Endothelial cell (in vitro differentiated cells): ENCODE measurements around the gene NPDC1. TPM values are rescaled to one million over a fixed set of nuclear protein-coding genes. Genes with fewer than 3 reads are reported as not detected.
"Not testable (repeated sequence)": the region's sequence is repeated elsewhere in the genome, so short reads cannot be mapped to it uniquely, and the experiment has no call there.

ENCODE experiments used
- DNase-seq: peaks from one replicate; pipeline ENCODE4 v3.0.0; 2021; ENCODE audit warnings: low spot score
- H3K27ac Mint-ChIP-seq: one replicate; pipeline ENCODE4 v1.8.0; 2021; ENCODE audit warnings: mixed read lengths, inconsistent platforms; ENCODE audit not compliant: unreplicated experiment
- H3K27me3 Mint-ChIP-seq: one replicate; pipeline ENCODE4 v1.8.0; 2021; ENCODE audit warnings: mild to moderate bottlenecking, moderate library complexity, mixed read lengths, inconsistent platforms; ENCODE audit not compliant: unreplicated experiment
- H3K36me3 Mint-ChIP-seq: one replicate; pipeline ENCODE4 v1.8.0; 2021; ENCODE audit warnings: mild to moderate bottlenecking, low read depth, mixed read lengths, inconsistent platforms; ENCODE audit not compliant: unreplicated experiment
- H3K4me1 Mint-ChIP-seq: one replicate; pipeline ENCODE4 v1.8.0; 2021; ENCODE audit warnings: mild to moderate bottlenecking, mixed read lengths, inconsistent platforms; ENCODE audit not compliant: unreplicated experiment
- H3K4me3 Mint-ChIP-seq: one replicate; pipeline ENCODE4 v1.8.0; 2021; ENCODE audit warnings: mild to moderate bottlenecking, mixed read lengths, inconsistent platforms; ENCODE audit not compliant: unreplicated experiment
- H3K9me3 Mint-ChIP-seq: one replicate; pipeline ENCODE4 v1.8.0; 2021; ENCODE audit warnings: mixed read lengths, inconsistent platforms; ENCODE audit not compliant: unreplicated experiment
- total RNA-seq: library from RNA; stranded (reverse); fragmentation: NEBNext Ultra II Directional; extraction: Animal tissue kit (Norgen Biotek cat#: 25700); gene quantifications from one replicate; pipeline ENCODE4 v1.2.1, GENCODE V29; 2021; ENCODE audit not compliant: unreplicated experiment
- TF ChIP-seq, protein P1 (sequence below): fragments of 200-600 bp; sonication (generic); IDR thresholded peaks from one replicate; pipeline ENCODE4 v1.5.0; 2021; ENCODE audit warnings: antibody characterized with exemption; ENCODE audit not compliant: unreplicated experiment

The NPDC1 gene
- total RNA-seq, 1 donor from 2014 or later = 116 TPM

DNA sequence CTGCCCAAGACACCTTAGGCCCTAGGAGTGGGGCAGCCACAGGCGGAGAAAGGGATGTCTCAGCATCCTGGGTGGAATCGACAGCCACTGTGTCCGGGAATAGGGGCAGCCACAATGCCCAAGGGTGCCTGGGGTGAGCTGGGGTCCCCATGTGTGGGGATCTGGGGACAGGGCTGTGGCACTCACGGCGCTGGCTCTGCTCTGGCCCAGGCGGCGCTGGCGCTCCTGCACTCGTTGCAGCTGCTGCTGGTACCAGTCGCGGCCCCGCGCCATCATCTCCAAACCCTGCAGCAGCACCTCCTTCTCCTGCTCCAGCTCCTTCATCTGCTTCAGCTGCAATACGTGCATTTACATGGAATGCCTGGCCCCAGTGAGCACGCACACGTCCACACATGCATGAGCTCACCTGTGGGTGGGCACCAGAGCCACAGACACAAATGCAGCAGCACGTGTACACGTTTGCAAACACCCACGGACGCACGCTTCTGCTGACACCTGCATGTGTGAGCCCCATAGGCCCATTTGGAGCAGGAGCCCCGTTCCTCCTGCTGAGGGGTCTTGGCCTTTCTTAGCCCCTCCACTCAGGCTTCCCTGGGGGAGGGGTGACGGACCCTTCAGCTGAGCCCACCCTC, 19.5 kb upstream of the NPDC1 start:
- H3K36me3 Mint-ChIP-seq = no peaks in the 10 kb centered on the region
- no peak for DNase-seq
- peaks cover 6% of the 10 kb centered on the region for H3K27me3 Mint-ChIP-seq
- H3K4me1 Mint-ChIP-seq = no peaks in the 10 kb centered on the region
- TF ChIP-seq, protein P1, sequence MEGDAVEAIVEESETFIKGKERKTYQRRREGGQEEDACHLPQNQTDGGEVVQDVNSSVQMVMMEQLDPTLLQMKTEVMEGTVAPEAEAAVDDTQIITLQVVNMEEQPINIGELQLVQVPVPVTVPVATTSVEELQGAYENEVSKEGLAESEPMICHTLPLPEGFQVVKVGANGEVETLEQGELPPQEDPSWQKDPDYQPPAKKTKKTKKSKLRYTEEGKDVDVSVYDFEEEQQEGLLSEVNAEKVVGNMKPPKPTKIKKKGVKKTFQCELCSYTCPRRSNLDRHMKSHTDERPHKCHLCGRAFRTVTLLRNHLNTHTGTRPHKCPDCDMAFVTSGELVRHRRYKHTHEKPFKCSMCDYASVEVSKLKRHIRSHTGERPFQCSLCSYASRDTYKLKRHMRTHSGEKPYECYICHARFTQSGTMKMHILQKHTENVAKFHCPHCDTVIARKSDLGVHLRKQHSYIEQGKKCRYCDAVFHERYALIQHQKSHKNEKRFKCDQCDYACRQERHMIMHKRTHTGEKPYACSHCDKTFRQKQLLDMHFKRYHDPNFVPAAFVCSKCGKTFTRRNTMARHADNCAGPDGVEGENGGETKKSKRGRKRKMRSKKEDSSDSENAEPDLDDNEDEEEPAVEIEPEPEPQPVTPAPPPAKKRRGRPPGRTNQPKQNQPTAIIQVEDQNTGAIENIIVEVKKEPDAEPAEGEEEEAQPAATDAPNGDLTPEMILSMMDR = no peak
- H3K27ac Mint-ChIP-seq = no peak overlapping the region
- H3K4me3 Mint-ChIP-seq = no peak overlapping the region
- H3K9me3 Mint-ChIP-seq = no peaks in the 10 kb centered on the region

DNA sequence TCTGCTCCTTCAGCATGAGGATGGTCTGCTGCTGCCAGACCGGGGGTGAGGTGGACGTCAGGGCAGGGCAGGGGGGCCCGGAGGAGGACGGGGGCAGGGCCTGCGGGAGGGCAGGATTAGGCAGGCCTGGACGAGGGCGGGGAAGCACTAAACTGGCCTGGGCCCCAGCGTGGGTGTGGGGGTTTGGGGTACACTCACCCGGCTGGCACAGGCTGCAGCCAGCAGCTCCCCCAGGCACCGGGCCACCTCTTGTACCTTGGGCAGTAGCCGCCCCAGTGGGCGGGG, 18.8 kb upstream of the NPDC1 start:
- Mint-ChIP-seq H3K36me3 (no peaks in the 10 kb centered on the region), H3K4me1 (no peaks in the 10 kb centered on the region), H3K9me3 (no peaks in the 10 kb centered on the region), H3K4me3 (no peak overlapping the region), H3K27ac (no peak overlapping the region), H3K27me3 (peaks cover 6% of the 10 kb centered on the region)
- TF ChIP-seq, protein P1 = no peak
- no peak for DNase-seq

DNA sequence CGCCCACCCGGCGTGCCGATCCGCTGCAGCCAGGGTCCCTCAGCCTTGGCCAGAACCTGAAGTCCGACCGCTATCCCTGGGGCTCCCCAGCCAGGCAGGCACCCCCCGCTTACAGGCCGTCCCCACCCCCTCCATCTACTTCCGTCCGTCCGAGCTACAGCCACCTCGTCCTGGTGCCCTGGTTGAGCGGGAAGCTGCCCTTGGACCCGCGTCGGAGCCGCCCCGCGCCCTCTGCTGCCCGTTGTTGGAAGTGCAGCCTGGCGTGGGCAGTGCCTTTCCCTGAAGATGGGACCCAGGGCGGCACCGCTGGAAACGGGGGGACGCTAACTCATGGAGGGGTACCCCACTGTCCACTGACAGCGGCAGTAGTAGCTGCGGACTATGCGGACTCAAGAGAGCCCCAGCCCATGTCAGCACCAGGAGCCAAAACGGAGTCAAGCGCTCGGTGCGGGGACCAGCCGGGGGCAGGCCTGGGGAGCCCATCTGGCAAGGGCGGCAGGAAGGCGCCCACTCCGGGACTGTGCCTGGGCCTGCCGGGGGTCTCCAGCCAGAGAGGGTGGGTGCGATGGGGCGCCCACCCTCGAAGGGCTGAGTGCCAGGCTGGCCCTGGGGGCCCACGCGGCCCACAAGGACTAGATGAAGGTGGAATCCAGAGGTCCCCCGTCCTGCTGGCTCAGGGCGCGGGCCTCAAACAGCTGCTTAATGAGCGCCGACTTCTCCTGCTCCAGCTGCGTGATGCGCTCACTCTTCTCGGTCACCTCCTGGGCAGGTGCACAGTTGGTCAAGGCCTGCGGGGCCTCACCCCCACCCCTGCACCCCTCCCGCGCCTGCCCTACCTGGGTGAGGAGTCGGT, 18.3 kb upstream of the NPDC1 start:
- Mint-ChIP-seq H3K4me1 (no peaks in the 10 kb centered on the region), H3K27me3 (peaks cover 6% of the 10 kb centered on the region), H3K36me3 (no peaks in the 10 kb centered on the region), H3K27ac (no peak overlapping the region), H3K4me3 (no peak overlapping the region), H3K9me3 (no peaks in the 10 kb centered on the region)
- DNase-seq = peak; percentile 77
- TF ChIP-seq, protein P1 = peak; percentile 91

DNA sequence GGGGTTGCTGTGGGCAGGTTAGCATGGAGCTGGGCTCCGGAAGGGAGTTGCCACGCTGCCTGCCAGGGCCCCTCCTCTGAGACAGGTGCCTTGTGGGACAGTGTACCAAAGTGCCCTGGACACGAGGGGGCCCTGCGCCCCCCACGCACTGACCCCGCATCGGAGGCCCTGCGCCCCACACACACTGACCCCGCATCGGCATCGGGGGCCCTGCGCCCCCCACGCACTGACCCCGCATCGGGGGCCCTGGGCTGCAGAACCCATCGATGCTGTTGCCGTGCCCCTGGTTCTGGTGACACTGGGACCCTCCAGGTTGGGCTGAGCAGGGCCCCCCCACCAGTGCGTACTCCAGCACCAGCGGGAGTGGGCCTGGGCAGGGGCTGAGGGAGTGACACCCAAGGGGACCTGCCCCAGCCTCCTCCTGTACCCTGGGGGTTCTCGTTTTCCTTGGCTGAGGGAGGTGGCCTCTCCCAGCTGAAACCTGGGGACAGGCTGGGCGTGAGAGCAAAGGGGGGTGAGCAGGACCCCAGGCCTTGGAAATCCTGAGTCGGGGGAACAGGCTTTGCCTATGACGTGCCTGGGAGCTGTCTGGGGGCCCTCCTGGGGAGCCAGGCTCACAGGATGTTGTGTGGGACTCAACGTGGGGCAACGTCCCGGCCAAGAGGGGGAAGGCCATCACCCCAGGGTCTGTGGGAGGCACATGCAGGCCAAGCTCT, 17.5 kb upstream of the NPDC1 start:
- TF ChIP-seq, protein P1 = no peak
- H3K27ac Mint-ChIP-seq = no peak overlapping the region

DNA sequence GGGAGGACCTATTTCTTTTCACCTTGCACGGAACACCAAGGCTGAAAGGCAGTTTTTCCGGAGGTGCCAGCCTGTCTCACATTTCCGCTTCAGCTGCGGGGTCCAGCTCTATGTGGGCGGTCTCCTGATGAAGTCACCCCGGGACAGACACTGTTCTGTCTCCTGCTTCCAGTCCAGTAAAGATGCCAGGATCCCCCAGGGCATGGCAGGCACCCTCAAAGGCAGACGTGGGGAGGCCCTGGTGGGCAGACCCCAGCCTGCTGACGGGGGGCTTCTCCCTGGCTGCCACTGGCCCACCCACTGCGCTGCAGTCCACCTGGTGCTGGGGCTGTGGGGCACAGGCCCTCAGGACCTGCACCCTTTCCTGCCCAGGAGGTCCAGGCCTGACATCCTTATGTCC, 16.8 kb upstream of the NPDC1 start:
- H3K36me3 Mint-ChIP-seq, H3K27ac Mint-ChIP-seq, H3K27me3 Mint-ChIP-seq, DNase-seq, H3K9me3 Mint-ChIP-seq, H3K4me1 Mint-ChIP-seq, H3K4me3 Mint-ChIP-seq: not testable (repeated sequence)

More for the DNA sequence above, 17.5 kb upstream of the NPDC1 start:
- no peak overlapping the region for H3K4me3 Mint-ChIP-seq
- H3K9me3 Mint-ChIP-seq = no peaks in the 10 kb centered on the region
- no peaks in the 10 kb centered on the region for H3K36me3 Mint-ChIP-seq
- H3K27me3 Mint-ChIP-seq = peaks cover 6% of the 10 kb centered on the region
- H3K4me1 Mint-ChIP-seq = peaks cover 3% of the 10 kb centered on the region
- DNase-seq = no peak
